Retinal pigment epithelial cell (primary cell): ENCODE results near the gene MCTP1.

ENCODE experiments used
- DNase-seq: peaks from one replicate; pipeline ENCODE4 v3.0.0-alpha.2; 2010; ENCODE audit warnings: low read depth
- H3K4me3 ChIP-seq: 2 replicates; pipeline ENCODE4 v1.5.1; 2011; ENCODE audit warnings: mild to moderate bottlenecking, low read length, control low read depth, moderate library complexity
- CTCF ChIP-seq: conservative IDR thresholded peaks from 2 replicates; pipeline ENCODE4 v1.5.1; 2011; ENCODE audit warnings: low read depth, low read length, control low read depth, inconsistent platforms

Gene MCTP1

GRCh38 chr5:94890907-94891306 is 394.0 kb downstream of the MCTP1 start:
- no peak for DNase-seq
- TF ChIP-seq CTCF: no peak
- no peak overlapping the region for H3K4me3 ChIP-seq

GRCh38 chr5:94888674-94889073 is 396.2 kb downstream of the MCTP1 start:
- no peak for DNase-seq
- TF ChIP-seq CTCF: no peak
- H3K4me3 ChIP-seq: no peak overlapping the region

- no peak for DNase-seq
- H3K4me3 ChIP-seq: no peak overlapping the region
- TF ChIP-seq CTCF: no peak
These were observed 399.0 kb downstream of the MCTP1 start for GRCh38 chr5:94885931-94886330.

- no peak for DNase-seq
- TF ChIP-seq CTCF: no peak
- no peak overlapping the region for H3K4me3 ChIP-seq
These were observed 400.6 kb downstream of the MCTP1 start for GRCh38 chr5:94884311-94884710.

GRCh38 chr5:94872526-94872925 is 412.4 kb downstream of the MCTP1 start:
- H3K4me3 ChIP-seq: no peak overlapping the region
- TF ChIP-seq CTCF: no peak
- DNase-seq: no peak

GRCh38 chr5:94870511-94871183 is 414.2 kb downstream of the MCTP1 start:
- no peak overlapping the region for H3K4me3 ChIP-seq
- no peak for TF ChIP-seq CTCF
- no peak for DNase-seq

GRCh38 chr5:94869921-94870320 is 415.0 kb downstream of the MCTP1 start:
- TF ChIP-seq CTCF: no peak
- H3K4me3 ChIP-seq: no peak overlapping the region
- no peak for DNase-seq
